NB4 (cell line): ENCODE data around the gene FKBP6.
"Not testable (repeated sequence)": the region's sequence is repeated elsewhere in the genome, so short reads cannot be mapped to it uniquely, and the experiment has no call there.

Source experiments
- DNase-seq: peaks from one replicate; pipeline ENCODE4 v3.0.0; 2010; ENCODE audit warnings: low read depth
- H3K4me3 ChIP-seq: one replicate; pipeline ENCODE4 v1.5.1; 2011; ENCODE audit warnings: mild to moderate bottlenecking, low read depth, low read length, moderate library complexity
- MYC ChIP-seq: IDR thresholded peaks from 2 replicates; pipeline ENCODE4 v1.6.1; 2011; ENCODE audit warnings: low read depth, low read length
- POLR2A ChIP-seq: IDR thresholded peaks from 2 replicates; pipeline ENCODE4 v1.6.1; 2011; ENCODE audit warnings: mild to moderate bottlenecking; ENCODE audit not compliant: insufficient read length; ENCODE audit errors: extremely low read depth
- TF ChIP-seq, protein P1 (sequence below): IDR thresholded peaks from 2 replicates; pipeline ENCODE4 v1.6.1; 2011; ENCODE audit warnings: low read depth, low read length
- TF ChIP-seq, protein P2 (sequence below): IDR thresholded peaks from one replicate; pipeline ENCODE4 v1.5.1; 2012; ENCODE audit warnings: low read depth, low read length

Gene FKBP6

DNA sequence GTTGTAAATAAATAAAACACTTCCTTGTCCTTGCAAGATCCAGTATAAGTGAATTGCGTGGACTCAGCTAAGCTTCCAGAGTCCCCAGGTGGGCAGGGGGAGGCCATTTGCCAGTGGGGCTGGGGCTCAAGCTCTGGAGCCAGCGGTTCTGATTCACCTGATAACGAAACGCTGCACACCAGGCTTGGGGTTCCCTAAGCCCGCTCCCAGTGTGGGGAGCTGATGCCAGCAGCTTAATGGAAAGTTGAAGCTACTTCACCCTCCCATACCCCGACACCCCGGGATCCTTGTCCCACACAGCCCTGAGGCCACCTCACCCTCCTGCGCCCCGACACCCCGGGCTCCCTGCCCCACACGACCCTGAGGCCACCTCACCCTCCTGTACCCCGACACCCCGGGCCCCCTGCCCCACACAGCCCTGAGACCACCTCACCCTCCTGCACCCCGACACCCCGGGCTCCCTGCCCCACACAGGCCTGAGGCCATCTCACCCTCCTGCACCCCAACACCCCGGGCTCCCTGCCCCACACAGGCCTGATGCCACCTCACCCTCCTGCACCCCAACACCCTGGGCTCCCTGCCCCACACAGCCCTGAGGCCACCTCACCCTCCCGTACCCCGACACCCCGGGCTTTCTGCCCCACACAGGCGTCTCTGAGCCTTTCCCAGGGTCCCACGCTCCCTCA is 30.8 kb downstream of the FKBP6 start:
- no peak for TF ChIP-seq POLR2A
- no peak for TF ChIP-seq MYC
- no peak overlapping the region for H3K4me3 ChIP-seq
- no peak for DNase-seq

DNA sequence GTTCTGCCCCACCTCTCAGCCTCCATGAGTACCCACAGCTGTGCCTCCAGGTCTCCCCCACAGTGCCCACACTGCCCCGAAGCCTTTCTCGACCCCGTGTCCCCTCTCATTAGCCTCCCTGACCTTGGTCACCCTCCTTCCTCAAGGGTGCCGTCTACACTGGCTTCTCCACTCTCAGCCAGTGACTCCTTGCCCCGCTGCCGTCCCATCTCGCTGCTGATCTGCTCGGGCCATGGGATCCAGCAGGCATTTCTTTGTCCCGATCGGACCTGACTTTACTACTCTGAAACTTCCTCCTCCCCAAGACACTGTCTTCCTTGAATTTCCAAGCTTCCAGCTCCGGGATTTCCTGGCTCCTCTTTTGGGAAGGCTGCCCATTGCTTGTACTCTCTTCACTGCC is 31.3 kb downstream of the FKBP6 start:
- no peak for DNase-seq
- no peak for TF ChIP-seq MYC
- H3K4me3 ChIP-seq = no peak overlapping the region

DNA sequence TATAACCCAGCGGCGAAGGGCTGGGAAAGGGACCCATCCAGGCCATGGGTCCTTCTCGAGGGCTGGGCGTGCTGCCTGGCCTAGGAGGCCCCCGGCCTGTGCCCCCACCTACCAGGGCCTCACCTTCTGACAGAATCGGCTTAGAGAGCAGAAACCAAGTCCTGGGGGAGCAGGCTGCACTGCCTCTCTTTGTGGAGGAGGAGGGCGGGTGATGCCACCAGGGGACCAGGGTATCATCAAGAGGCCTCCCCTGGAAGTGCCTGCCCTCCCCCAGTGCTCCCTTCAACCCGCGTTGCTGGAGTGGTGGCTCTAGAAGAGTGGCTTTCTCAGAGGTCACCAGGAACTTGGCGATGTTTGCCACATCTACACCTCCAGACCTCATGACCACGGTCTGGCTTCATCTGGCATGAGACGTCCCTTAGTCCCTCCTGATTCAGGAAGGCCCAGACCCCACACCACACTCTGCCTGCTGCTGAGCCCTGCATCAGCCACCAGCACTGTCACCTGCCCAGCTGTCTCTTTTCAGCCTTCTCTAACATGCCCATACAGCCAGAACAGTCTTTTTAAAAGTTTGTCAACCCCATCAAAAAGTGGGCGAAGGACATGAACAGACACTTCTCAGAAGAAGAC is 31.9 kb downstream of the FKBP6 start:
- DNase-seq = no peak
- H3K4me3 ChIP-seq = no peak overlapping the region
- TF ChIP-seq POLR2A = no peak
- TF ChIP-seq, protein P1, sequence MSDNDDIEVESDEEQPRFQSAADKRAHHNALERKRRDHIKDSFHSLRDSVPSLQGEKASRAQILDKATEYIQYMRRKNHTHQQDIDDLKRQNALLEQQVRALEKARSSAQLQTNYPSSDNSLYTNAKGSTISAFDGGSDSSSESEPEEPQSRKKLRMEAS = no peak
- no peak for TF ChIP-seq MYC
- TF ChIP-seq, protein P2, sequence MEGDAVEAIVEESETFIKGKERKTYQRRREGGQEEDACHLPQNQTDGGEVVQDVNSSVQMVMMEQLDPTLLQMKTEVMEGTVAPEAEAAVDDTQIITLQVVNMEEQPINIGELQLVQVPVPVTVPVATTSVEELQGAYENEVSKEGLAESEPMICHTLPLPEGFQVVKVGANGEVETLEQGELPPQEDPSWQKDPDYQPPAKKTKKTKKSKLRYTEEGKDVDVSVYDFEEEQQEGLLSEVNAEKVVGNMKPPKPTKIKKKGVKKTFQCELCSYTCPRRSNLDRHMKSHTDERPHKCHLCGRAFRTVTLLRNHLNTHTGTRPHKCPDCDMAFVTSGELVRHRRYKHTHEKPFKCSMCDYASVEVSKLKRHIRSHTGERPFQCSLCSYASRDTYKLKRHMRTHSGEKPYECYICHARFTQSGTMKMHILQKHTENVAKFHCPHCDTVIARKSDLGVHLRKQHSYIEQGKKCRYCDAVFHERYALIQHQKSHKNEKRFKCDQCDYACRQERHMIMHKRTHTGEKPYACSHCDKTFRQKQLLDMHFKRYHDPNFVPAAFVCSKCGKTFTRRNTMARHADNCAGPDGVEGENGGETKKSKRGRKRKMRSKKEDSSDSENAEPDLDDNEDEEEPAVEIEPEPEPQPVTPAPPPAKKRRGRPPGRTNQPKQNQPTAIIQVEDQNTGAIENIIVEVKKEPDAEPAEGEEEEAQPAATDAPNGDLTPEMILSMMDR = no peak

DNA sequence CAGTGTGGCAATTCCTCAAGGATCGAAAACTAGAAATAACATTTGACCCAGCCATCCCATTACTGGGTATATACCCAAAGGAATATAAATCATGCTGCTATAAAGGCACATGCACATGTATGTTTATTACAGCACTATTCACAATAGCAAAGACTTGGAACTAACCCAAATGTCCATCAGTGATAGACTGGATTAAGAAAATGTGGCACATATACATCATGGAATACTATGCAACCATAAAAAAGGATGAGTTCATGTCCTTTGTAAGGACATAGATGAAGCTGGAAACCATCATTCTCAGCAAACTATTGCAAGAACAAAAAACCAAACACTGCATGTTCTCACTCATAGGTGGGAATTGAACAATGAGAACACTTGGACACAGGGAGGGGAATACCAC is 32.6 kb downstream of the FKBP6 start:
- H3K4me3 ChIP-seq, DNase-seq: not testable (repeated sequence)

DNA sequence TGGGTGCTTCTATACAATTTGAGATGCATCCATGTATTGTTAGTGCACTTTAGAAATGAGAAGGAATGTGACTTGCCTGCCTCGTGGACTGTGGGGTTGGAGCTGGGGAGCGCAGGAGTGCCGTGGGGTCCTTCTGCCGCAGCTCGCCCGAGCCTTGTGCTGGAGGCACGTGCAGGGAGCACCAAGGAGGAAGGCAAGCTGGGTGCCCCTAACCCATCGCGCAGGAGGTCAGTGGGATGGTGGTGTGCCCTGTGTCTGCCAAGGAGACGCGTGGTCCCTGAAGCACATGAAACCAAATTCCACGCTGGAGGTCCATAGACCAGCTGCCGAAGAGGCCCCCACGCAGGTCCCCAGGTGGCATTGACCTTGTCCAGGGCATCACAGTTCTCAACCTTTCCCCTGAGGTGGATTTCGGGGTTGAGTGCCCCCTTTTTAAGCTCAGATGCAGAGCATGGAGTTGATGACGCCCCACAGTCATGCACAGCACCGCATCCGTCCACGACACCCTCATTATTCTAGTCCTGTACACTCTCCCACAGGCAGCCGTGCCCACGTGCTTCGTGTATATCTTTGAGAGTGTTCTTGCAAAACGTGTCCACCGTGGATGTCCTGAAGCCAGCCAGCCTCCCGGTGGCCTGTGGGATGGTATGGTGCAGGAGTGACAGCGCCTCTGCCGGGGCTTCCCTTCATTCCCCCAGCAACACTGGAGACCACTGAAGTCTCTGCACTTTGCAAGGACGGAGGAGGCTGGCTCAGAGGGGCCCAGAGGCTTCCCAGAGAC is 35.5 kb downstream of the FKBP6 start:
- no peak overlapping the region for H3K4me3 ChIP-seq
- TF ChIP-seq, protein P2 = no peak
- TF ChIP-seq MYC (no peak), POLR2A (no peak)
- TF ChIP-seq, protein P1 = no peak
- no peak for DNase-seq

DNA sequence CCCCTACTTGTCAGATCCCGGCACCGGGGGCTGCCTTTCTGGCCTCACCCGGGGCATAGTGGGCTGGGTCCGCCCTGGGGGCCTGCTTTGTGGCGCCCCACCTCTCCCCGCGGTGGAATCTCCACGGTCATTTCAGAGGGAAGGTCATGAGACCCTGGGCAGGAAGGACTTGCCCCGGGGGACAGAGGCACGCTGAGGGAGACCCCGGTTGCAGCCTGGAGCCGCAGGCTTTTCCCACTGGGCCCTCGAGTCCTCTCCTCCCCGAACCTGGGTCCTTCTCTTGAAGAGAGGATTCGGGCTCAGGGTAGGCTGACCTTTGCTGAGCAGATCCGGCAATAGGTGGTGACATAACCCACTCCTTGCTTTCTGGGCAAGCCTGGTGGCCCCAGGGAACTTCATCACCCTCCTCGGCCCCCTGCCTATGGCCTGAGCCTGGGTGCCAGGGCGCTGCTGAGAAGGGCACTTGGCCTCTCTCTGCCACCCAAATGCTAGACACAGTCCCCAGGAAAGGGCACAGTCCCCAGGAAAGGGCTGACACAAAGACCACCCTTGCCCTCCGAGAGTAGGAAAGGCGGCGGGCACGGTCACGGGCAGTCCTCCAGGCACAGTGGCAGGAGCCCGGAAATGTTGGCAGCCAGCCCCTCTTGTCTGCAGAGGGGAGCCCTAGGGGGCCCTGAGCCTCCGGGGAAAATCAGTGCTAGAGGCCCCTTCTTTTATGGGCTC is 36.2 kb downstream of the FKBP6 start:
- DNase-seq = no peak
- no peak overlapping the region for H3K4me3 ChIP-seq
- TF ChIP-seq POLR2A (no peak), MYC (no peak)
- TF ChIP-seq, protein P1 = no peak
- TF ChIP-seq, protein P2 = no peak

DNA sequence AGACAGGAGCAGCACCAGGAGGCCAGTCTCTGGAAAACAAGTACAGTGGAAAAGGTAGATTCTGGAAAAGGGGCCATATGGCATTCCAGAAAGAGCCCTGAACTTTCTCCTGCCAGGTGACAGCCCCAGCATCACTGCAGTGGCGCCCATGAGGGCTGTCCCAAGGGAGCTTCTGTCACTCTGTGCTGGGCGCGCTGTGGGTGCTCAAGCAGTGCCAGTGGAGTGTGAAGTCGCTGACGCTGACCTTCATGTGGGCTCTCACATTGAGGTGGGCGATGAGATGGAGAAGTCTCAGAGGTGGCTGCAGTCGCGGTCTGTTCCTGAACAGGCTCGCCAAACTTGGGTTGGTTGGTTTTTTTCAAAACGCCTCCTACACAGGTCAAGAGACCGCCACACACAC is 38.2 kb downstream of the FKBP6 start:
- no peak for DNase-seq
- no peak overlapping the region for H3K4me3 ChIP-seq
- TF ChIP-seq, protein P1 = no peak
